SU-DHL-6 (cell line): ENCODE measurements around the gene TNRC6B.

ENCODE experiments used
- H2AFZ ChIP-seq: fragments of 200-600 bp; sonication (generic); 2 replicates; pipeline ENCODE4 v1.6.1; 2014; ENCODE audit warnings: low read depth, mild to moderate bottlenecking, moderate library complexity, mixed read lengths, antibody characterized with exemption, low read length; ENCODE audit not compliant: severe bottlenecking
- H3F3A ChIP-seq: fragments of 200-600 bp; shearing (Covaris generic); 2 replicates; pipeline ENCODE4 v1.6.0; 2016; ENCODE audit warnings: antibody characterized with exemption, mild to moderate bottlenecking; ENCODE audit not compliant: insufficient read depth
- H3K27ac ChIP-seq: fragments of 200-600 bp; sonication (generic); 2 replicates; pipeline ENCODE4 v1.5.1; 2016; ENCODE audit warnings: low read depth, mild to moderate bottlenecking, low read length, moderate library complexity, mixed read lengths
- H3K27me3 ChIP-seq: fragments of 200-600 bp; sonication (generic), shearing (Covaris generic); 2 replicates; pipeline ENCODE4 v1.6.0; 2014; ENCODE audit warnings: mild to moderate bottlenecking, low read length
- H3K36me3 ChIP-seq: fragments of 200-600 bp; sonication (generic); 2 replicates; pipeline ENCODE4 v1.6.1; 2014; ENCODE audit warnings: mild to moderate bottlenecking, low read length, mixed read lengths
- H3K4me2 ChIP-seq: fragments of 300-600, 200-600 bp; shearing (Covaris generic), sonication (generic); 2 replicates; pipeline ENCODE4 v1.6.0; 2014; ENCODE audit warnings: low read length, low read depth, mild to moderate bottlenecking; ENCODE audit not compliant: poor library complexity, severe bottlenecking
- H3K4me3 ChIP-seq: fragments of 200-600 bp; sonication (generic); 2 replicates; pipeline ENCODE4 v1.5.1; 2014; ENCODE audit warnings: antibody characterized with exemption, low read length, mild to moderate bottlenecking, mixed read lengths; ENCODE audit not compliant: insufficient read depth, poor library complexity, severe bottlenecking
- H3K79me2 ChIP-seq: fragments of 200-600 bp; sonication (generic); 2 replicates; pipeline ENCODE4 v1.6.1; 2014; ENCODE audit warnings: mild to moderate bottlenecking, low read length, moderate library complexity; ENCODE audit not compliant: insufficient read depth
- H3K9ac ChIP-seq: fragments of 200-600 bp; sonication (generic); 2 replicates; pipeline ENCODE4 v1.7.0; 2014; ENCODE audit warnings: mild to moderate bottlenecking, low read length
- H3K9me2 ChIP-seq: fragments of 200-600 bp; sonication (generic); replicated peaks from 2 replicates; pipeline ENCODE4 v1.6.1; 2014; ENCODE audit warnings: low read length; ENCODE audit not compliant: insufficient read depth
- H3K9me3 ChIP-seq: fragments of 200-600 bp; sonication (generic); 2 replicates; pipeline ENCODE4 v1.6.1; 2014; ENCODE audit warnings: low read length, mixed read lengths; ENCODE audit not compliant: insufficient read depth
- H4K20me1 ChIP-seq: fragments of 200-600 bp; sonication (generic); 2 replicates; pipeline ENCODE4 v1.6.1; 2014; ENCODE audit warnings: low read depth, mild to moderate bottlenecking, antibody characterized with exemption, low read length, moderate library complexity, mixed read lengths
- EZH2phosphoT487 ChIP-seq: fragments of 200-600 bp; sonication (generic), shearing (Covaris generic); conservative IDR thresholded peaks from 2 replicates; pipeline ENCODE4 v1.6.1; 2018; ENCODE audit warnings: mild to moderate bottlenecking, antibody characterized with exemption, low read length, moderate library complexity, mixed read lengths
- TF ChIP-seq, protein P1 (sequence below): fragments of 200-600 bp; sonication (generic); IDR thresholded peaks from one replicate; pipeline ENCODE4 v1.5.1; 2017; ENCODE audit warnings: antibody characterized with exemption, mild to moderate bottlenecking, low read length, moderate library complexity; ENCODE audit not compliant: insufficient read depth, poor library complexity, severe bottlenecking

TNRC6B gene

DNA sequence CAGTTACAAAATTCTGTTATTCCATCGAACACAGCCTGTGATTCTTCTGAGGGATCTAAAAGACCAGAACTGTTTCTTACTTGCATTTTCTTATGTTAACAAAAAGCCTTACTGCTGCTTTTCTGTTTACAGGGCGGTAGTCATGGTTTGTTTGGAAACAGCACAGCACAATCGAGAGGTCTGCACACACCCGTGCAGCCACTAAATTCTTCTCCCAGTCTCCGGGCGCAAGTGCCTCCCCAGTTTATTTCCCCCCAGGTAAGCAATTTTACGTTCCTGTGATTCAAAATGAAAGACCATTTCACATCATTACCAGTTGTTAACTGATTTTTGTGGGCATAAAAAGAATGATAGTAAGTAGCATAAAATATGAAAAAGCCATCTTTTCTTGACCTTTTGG is 107.8 kb downstream of the TNRC6B start:
- no peaks in the 10 kb centered on the region for H3K27me3 ChIP-seq
- H3K4me2 ChIP-seq = no peak overlapping the region
- H3K9me2 ChIP-seq = no peaks in the 10 kb centered on the region
- H3K79me2 ChIP-seq = no peaks in the 10 kb centered on the region
- H4K20me1 ChIP-seq = no peaks in the 10 kb centered on the region
- no peak overlapping the region for H2AFZ ChIP-seq
- no peaks in the 10 kb centered on the region for H3K9me3 ChIP-seq
- H3K36me3 ChIP-seq = peaks cover 19% of the 10 kb centered on the region; the same call in 1 of the 2 replicates
- TF ChIP-seq EZH2phosphoT487 = no peak
- TF ChIP-seq, protein P1, sequence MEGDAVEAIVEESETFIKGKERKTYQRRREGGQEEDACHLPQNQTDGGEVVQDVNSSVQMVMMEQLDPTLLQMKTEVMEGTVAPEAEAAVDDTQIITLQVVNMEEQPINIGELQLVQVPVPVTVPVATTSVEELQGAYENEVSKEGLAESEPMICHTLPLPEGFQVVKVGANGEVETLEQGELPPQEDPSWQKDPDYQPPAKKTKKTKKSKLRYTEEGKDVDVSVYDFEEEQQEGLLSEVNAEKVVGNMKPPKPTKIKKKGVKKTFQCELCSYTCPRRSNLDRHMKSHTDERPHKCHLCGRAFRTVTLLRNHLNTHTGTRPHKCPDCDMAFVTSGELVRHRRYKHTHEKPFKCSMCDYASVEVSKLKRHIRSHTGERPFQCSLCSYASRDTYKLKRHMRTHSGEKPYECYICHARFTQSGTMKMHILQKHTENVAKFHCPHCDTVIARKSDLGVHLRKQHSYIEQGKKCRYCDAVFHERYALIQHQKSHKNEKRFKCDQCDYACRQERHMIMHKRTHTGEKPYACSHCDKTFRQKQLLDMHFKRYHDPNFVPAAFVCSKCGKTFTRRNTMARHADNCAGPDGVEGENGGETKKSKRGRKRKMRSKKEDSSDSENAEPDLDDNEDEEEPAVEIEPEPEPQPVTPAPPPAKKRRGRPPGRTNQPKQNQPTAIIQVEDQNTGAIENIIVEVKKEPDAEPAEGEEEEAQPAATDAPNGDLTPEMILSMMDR = no peak
- H3K27ac ChIP-seq = no peak overlapping the region
- H3F3A ChIP-seq = no peaks in the 10 kb centered on the region
- H3K4me3 ChIP-seq = no peak overlapping the region
- H3K9ac ChIP-seq = no peak overlapping the region

DNA sequence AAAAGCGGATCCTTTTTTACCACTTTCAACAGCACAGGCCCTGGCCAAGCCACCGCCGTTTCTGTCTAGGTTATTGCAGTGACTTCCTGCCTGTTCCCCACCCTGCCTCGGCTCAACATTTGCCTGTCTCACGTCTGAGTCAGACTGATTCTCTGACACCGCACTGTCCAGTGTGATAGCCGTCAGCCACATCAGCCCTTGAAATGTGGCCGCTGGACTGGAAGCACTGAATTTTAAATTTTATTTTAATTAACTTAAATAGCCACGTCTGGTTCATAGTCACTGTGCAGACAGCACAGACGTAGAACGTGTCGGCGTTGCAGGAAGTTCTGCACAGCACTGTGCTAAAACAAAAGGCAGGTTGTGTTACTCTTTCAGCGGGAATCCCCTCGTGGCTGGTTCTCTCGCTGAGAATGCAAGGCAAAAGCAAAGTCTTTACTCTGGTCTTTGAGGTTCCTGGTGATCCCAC is 112.3 kb downstream of the TNRC6B start:
- H3K27me3 ChIP-seq = no peaks in the 10 kb centered on the region
- no peak overlapping the region for H3K4me3 ChIP-seq
- no peaks in the 10 kb centered on the region for H3K79me2 ChIP-seq
- H2AFZ ChIP-seq = peak overlapping the region; percentile 30
- peak overlapping the region; percentile 42 for H3K27ac ChIP-seq
- no peaks in the 10 kb centered on the region for H3F3A ChIP-seq
- TF ChIP-seq, protein P1 = no peak
- TF ChIP-seq EZH2phosphoT487 = no peak
- peak overlapping the region; percentile 18 for H3K9ac ChIP-seq
- H3K9me2 ChIP-seq = no peaks in the 10 kb centered on the region
- peak overlapping the region; percentile 33 for H3K4me2 ChIP-seq
- H4K20me1 ChIP-seq = no peaks in the 10 kb centered on the region
- peaks cover 16% of the 10 kb centered on the region; the same call in 1 of the 2 replicates for H3K36me3 ChIP-seq
- no peaks in the 10 kb centered on the region for H3K9me3 ChIP-seq

DNA sequence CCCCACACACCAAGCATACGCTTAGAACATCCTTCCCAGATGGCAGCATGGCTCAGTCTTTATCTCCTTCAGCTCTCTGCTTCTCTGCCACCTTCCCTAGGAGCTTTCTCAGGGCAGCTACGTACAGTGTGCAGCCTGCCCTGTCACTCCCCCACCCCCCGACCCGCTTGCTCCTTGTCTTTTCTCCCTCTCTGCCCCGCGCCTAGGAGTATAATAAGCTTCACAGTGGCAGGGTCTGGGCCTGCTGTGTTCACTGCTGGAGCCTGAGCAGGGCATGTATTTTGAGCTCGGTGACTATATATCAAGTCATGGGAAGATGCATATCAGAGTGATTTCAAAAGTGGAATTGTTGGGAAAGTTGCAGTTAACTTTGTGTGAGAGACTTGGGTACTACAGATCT is 112.8 kb downstream of the TNRC6B start:
- Histone ChIP-seq H3K27ac (peak overlapping the region; percentile 42), H3K79me2 (no peaks in the 10 kb centered on the region), H3K4me2 (peak overlapping the region; percentile 33), H3K36me3 (peaks cover 15% of the 10 kb centered on the region; the same call in 1 of the 2 replicates), H3K9me2 (no peaks in the 10 kb centered on the region), H3K9ac (peak overlapping the region; percentile 18; the same call in 1 of the 2 replicates), H3K9me3 (no peaks in the 10 kb centered on the region), H4K20me1 (no peaks in the 10 kb centered on the region), H2AFZ (peak overlapping the region; percentile 30), H3F3A (no peaks in the 10 kb centered on the region), H3K27me3 (no peaks in the 10 kb centered on the region), H3K4me3 (no peak overlapping the region)
- no peak for TF ChIP-seq EZH2phosphoT487
- TF ChIP-seq, protein P1 = no peak
